Neuronal stem cell (in vitro differentiated cells): ENCODE data around the gene CIC.

Experiments used
- DNase-seq: peaks from one replicate; pipeline ENCODE4 v3.0.0-alpha.2; 2013; ENCODE audit warnings: low spot score
- H2AFZ ChIP-seq: one replicate; pipeline ENCODE4 v1.6.1; 2013; ENCODE audit warnings: mild to moderate bottlenecking, low read length, inconsistent platforms
- H2AK5ac ChIP-seq: 2 replicates; pipeline ENCODE4 v1.6.1; 2013; ENCODE audit warnings: low read depth, mild to moderate bottlenecking, inconsistent platforms, low read length, moderate library complexity, mixed read lengths
- H2BK120ac ChIP-seq: 2 replicates; pipeline ENCODE4 v1.6.1; 2013; ENCODE audit warnings: low read depth, mild to moderate bottlenecking, inconsistent platforms, low read length, moderate library complexity, mixed read lengths
- H2BK12ac ChIP-seq: one replicate; pipeline ENCODE4 v1.6.1; 2013; ENCODE audit warnings: low read length, inconsistent platforms
- H2BK15ac ChIP-seq: 2 replicates; pipeline ENCODE4 v1.6.1; 2013; ENCODE audit warnings: mild to moderate bottlenecking, low read length, inconsistent platforms, mixed read lengths
- H2BK5ac ChIP-seq: one replicate; pipeline ENCODE4 v1.6.1; 2013; ENCODE audit warnings: inconsistent platforms, mild to moderate bottlenecking, low read length, moderate library complexity
- H3K14ac ChIP-seq: one replicate; pipeline ENCODE4 v1.6.1; 2013; ENCODE audit warnings: low read length, inconsistent platforms
- H3K18ac ChIP-seq: 2 replicates; pipeline ENCODE4 v1.6.1; 2013; ENCODE audit warnings: low read length, inconsistent platforms
- H3K23ac ChIP-seq: 2 replicates; pipeline ENCODE4 v1.6.1; 2013; ENCODE audit warnings: low read depth, mild to moderate bottlenecking, mixed read lengths, low read length, inconsistent platforms; ENCODE audit not compliant: poor library complexity
- H3K27ac ChIP-seq: replicated peaks from 3 replicates; pipeline ENCODE4 v1.5.1; 2013; ENCODE audit warnings: low read length, inconsistent platforms
- H3K27me3 ChIP-seq, 3 experiments: 2 replicates each; pipeline ENCODE4 v1.6.1; 2013; ENCODE audit warnings: low read length in 3 of 3, mild to moderate bottlenecking in 2 of 3, inconsistent platforms in 1 of 3, low read depth in 1 of 3, mixed read lengths in 1 of 3, moderate library complexity in 1 of 3; ENCODE audit not compliant: control insufficient read depth in 3 of 3, insufficient read depth in 3 of 3
- H3K36me3 ChIP-seq, 2 donors: replicated peaks in 1 of 2; 2 replicates each; pipeline ENCODE4 v1.6.1; 2013; ENCODE audit warnings: low read length in 2 of 2; ENCODE audit not compliant: control insufficient read depth in 2 of 2, insufficient read depth in 2 of 2
- H3K4ac ChIP-seq: 2 replicates; pipeline ENCODE4 v1.6.1; 2013; ENCODE audit warnings: inconsistent platforms, mild to moderate bottlenecking, low read length, moderate library complexity
- H3K4me1 ChIP-seq, 2 donors: 1 replicate in 1 of 2; 2 replicates in 1 of 2; pipeline ENCODE4 v1.6.1; 2013; ENCODE audit warnings: low read length in 2 of 2, low read depth in 1 of 2; ENCODE audit not compliant: control insufficient read depth in 2 of 2, insufficient read depth in 1 of 2
- H3K4me2 ChIP-seq: one replicate; pipeline ENCODE4 v1.6.1; 2013; ENCODE audit warnings: mild to moderate bottlenecking, low read length, inconsistent platforms; ENCODE audit not compliant: insufficient read depth, poor library complexity, severe bottlenecking
- H3K4me3 ChIP-seq, 2 donors: 2 replicates each; pipeline ENCODE4 v1.5.1; 2013; ENCODE audit warnings: low read length in 2 of 2, mild to moderate bottlenecking in 2 of 2, inconsistent platforms in 1 of 2, moderate library complexity in 1 of 2
- H3K79me1 ChIP-seq: one replicate; pipeline ENCODE4 v1.6.1; 2013; ENCODE audit warnings: low read depth, mild to moderate bottlenecking, inconsistent platforms, low read length, moderate library complexity
- H3K9ac ChIP-seq: one replicate; pipeline ENCODE4 v1.6.1; 2013; ENCODE audit warnings: mild to moderate bottlenecking, low read depth, low read length, inconsistent platforms; ENCODE audit not compliant: poor library complexity
- H3K9me3 ChIP-seq, 2 donors: replicated peaks in 1 of 2; 2 replicates each; pipeline versions ENCODE3 to v1.6.1; 2013; ENCODE audit warnings: low read length in 2 of 2, mild to moderate bottlenecking in 2 of 2, inconsistent platforms in 1 of 2, low read depth in 1 of 2, mixed read lengths in 1 of 2, moderate library complexity in 1 of 2; ENCODE audit not compliant: control insufficient read depth in 2 of 2, insufficient read depth in 1 of 2
- H4K8ac ChIP-seq: one replicate; pipeline ENCODE4 v1.6.1; 2013; ENCODE audit warnings: low read depth, mild to moderate bottlenecking, inconsistent platforms, low read length, moderate library complexity
- H4K91ac ChIP-seq: one replicate; pipeline ENCODE4 v1.6.1; 2013; ENCODE audit warnings: low read length, low read depth, mild to moderate bottlenecking, inconsistent platforms; ENCODE audit not compliant: poor library complexity
- WGBS, 2 donors: extraction: QIAGEN DNeasy Blood & Tissue Kit; methylation state at CpG; one replicate each; pipeline ENCODE4 v1.1.7; 2013; ENCODE audit warnings: missing lambda C conversion rate in 2 of 2, mixed read lengths in 1 of 2; ENCODE audit not compliant: insufficient read length in 2 of 2, insufficient replicate concordance in 1 of 2; ENCODE audit errors: extremely low coverage in 2 of 2; 5-methylcytosine and 5-hydroxymethylcytosine counted together

CIC gene

DNA sequence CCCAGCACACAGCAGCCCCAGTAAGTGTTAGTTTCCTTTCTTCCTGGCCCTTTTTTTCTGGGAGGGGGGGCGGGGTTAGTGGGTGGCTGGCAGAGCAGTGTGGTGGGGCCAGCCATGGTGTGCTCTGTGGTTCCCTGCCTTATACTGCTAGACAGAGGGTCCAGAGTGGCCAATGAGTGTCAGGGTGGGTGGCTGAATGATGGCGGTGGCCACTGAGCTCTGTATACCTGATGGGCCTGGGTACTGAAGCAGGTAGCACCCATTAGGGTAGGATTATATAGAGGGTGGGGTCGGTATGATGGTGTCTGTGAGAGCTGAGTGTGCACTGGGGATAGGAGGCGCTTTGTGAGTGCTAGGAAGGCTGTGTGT lies 13.8 kb downstream of the CIC start:
- DNase-seq: no peak
- Histone ChIP-seq H3K4me3 (peak overlapping the region; percentile 37 to 81), H3K9ac (peak overlapping the region; percentile 51), H3K36me3 (peaks cover 16 to 24% of the 10 kb centered on the region in 2 donors), H2AFZ (no peak overlapping the region), H4K8ac (no peak overlapping the region), H2BK120ac (peak overlapping the region; percentile 12), H3K14ac (peak overlapping the region; percentile 5), H3K9me3 (peaks cover 0 to 2% of the 10 kb centered on the region in 2 donors), H3K23ac (peak overlapping the region; percentile 5), H2BK12ac (peak overlapping the region; percentile 87), H3K4me2 (no peak overlapping the region), H3K79me1 (peaks cover 28% of the 10 kb centered on the region), H3K18ac (peak overlapping the region; percentile 84), H3K27ac (peak overlapping the region; percentile 80), H2BK5ac (peak overlapping the region; percentile 20), H3K27me3 (peaks cover 0 to 2% (median 0%) of the 10 kb centered on the region in 3 experiments), H4K91ac (peak overlapping the region; percentile 31), H2AK5ac (peak overlapping the region; percentile 57), H3K4me1 (peaks cover 42% of the 10 kb centered on the region in 2 donors), H3K4ac (peak overlapping the region; percentile 6), H2BK15ac (peak overlapping the region; percentile 20)
- no CpG with 5 or more reads among the region's 4 CpGs for WGBS, 2 donors

DNA sequence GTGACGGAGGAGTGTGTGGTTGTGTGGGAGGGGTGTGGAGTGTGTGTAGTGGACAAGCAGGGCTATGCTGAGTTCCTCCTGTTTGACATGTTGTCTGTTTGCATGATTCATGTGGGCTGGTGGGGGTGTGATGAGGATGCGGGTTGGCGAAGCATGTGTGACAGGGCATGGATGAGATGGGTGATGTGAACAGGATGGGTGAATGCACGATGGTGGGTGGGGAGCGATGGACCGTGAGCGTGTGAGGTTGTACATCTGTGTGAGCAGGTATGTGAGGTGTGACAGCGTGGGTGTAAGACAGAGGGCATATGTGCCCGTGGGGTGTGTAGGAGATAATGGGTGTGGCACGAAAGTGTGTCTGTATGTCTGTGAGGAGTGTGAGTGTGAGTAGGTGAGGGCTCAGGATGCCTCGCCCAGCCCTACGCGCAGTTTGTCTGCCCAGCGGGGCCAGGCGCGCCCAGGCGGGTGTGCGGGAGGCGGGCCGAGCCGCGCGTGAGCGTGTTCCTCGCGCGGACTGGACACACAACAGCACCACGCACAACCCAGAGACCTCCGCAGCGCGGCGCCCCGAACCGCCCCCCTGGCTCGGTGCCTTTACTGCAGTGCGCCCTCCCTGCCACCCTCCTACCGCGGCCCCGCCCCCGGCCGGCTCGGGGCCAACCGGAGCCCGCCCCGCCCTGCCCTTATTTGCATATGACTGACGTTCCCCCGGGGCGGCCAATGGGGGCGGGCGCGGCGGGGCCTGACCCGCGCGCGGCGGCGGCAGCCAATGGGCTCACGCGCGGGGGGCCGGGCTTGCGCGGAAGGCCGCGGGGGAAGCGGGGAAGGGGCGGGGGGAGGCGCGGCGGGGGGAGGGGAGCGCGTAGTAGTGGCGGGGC lies 14.4 kb downstream of the CIC start:
- Histone ChIP-seq H3K9ac (peak overlapping the region; percentile 97), H2BK120ac (no peak overlapping the region), H3K79me1 (peaks cover 25% of the 10 kb centered on the region), H3K4me2 (peak overlapping the region; percentile 78), H3K27me3 (peaks cover 0 to 2% (median 0%) of the 10 kb centered on the region in 3 experiments), H2BK12ac (peak overlapping the region; percentile 87), H3K18ac (peak overlapping the region; percentile 98), H3K14ac (peak overlapping the region; percentile 5), H3K36me3 (peaks cover 23 to 30% of the 10 kb centered on the region in 2 donors), H2AK5ac (peak overlapping the region; percentile 57), H2AFZ (no peak overlapping the region), H3K4me3 (peak overlapping the region; percentile 81 to 96), H4K91ac (peak overlapping the region; percentile 31), H3K4me1 (peaks cover 42% of the 10 kb centered on the region in 2 donors), H2BK15ac (peak overlapping the region; percentile 20), H3K27ac (peak overlapping the region; percentile 97), H3K23ac (peak overlapping the region; percentile 66), H3K4ac (peak overlapping the region; percentile 91), H3K9me3 (peaks cover 0 to 2% of the 10 kb centered on the region in 2 donors), H4K8ac (no peak overlapping the region), H2BK5ac (peak overlapping the region; percentile 20)
- peak; percentile 93 for DNase-seq
- WGBS, 2 donors: 100% methylated on average over 1 of the region's 74 CpGs; no CpG with 5 or more reads in 1 of the 2 donors

DNA sequence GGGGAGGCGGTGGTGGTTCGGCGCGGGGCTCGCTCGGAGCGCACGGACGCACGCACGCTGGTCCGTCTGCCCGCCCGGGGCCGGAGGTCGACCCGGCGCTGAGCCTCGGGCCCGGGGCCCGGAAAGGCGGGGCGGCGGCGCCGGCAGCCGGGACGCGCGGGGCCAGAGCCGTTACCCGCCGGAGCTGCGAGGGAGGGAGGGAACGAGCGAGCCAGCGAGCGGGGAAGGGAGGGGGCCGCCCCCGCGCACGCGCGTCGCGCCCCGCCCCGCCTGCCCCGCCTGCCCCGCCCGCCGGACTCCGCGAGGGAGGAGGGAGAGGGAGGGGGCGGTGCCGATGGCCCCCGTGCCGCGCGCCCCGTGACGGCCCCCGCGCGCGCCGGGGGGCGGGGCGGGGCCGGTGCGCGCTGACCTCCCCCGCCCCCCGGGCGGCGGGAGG lies 15.0 kb downstream of the CIC start:
- H3K27ac ChIP-seq: peak overlapping the region; percentile 97
- H2BK5ac ChIP-seq: no peak overlapping the region
- H2AFZ ChIP-seq: peak overlapping the region; percentile 67
- peak overlapping the region; percentile 98 for H3K18ac ChIP-seq
- peaks cover 0 to 2% (median 0%) of the 10 kb centered on the region in 3 experiments for H3K27me3 ChIP-seq
- peaks cover 29 to 37% of the 10 kb centered on the region in 2 donors for H3K36me3 ChIP-seq
- H4K8ac ChIP-seq: no peak overlapping the region
- H3K4me3 ChIP-seq: peak overlapping the region; percentile 84 to 96
- no peak overlapping the region for H2BK15ac ChIP-seq
- H2BK12ac ChIP-seq: no peak overlapping the region
- H2AK5ac ChIP-seq: no peak overlapping the region
- DNase-seq: peak; percentile 68
- H3K9me3 ChIP-seq: peaks cover 0 to 2% of the 10 kb centered on the region in 2 donors
- no CpG with 5 or more reads among the region's 76 CpGs for WGBS, 2 donors
- H3K4me1 ChIP-seq: peaks cover 41 to 42% of the 10 kb centered on the region in 2 donors
- H3K23ac ChIP-seq: peak overlapping the region; percentile 66
- H2BK120ac ChIP-seq: no peak overlapping the region
- H3K4me2 ChIP-seq: peak overlapping the region; percentile 32
- peak overlapping the region; percentile 92 for H3K9ac ChIP-seq
- peaks cover 27% of the 10 kb centered on the region for H3K79me1 ChIP-seq
- no peak overlapping the region for H3K4ac ChIP-seq
- no peak overlapping the region for H4K91ac ChIP-seq
- H3K14ac ChIP-seq: no peak overlapping the region
